Fibroblast of lung (primary cell): ENCODE data around the gene VANGL2. TPM values are rescaled to one million over a fixed set of nuclear protein-coding genes. Genes with fewer than 3 reads are reported as not detected.

Experiments used
- DNase-seq, 2 donors: peaks; one replicate each; pipeline versions ENCODE4 v3.0.0 to v3.0.0-alpha.2; 2010; ENCODE audit warnings: low read depth in 2 of 2
- H2AFZ ChIP-seq: 2 replicates; pipeline ENCODE4 v1.5.1; 2012; ENCODE audit warnings: low read length, control low read depth, inconsistent platforms
- H3K27ac ChIP-seq: 2 replicates; pipeline ENCODE4 v1.5.1; 2011; ENCODE audit warnings: low read length, control low read depth; ENCODE audit not compliant: insufficient read depth
- H3K27me3 ChIP-seq: 2 replicates; pipeline ENCODE4 v1.5.1; 2011; ENCODE audit warnings: mild to moderate bottlenecking, low read length; ENCODE audit not compliant: control insufficient read depth, insufficient read depth
- H3K36me3 ChIP-seq: 2 replicates; pipeline ENCODE4 v1.5.1; 2011; ENCODE audit warnings: low read length; ENCODE audit not compliant: control insufficient read depth, insufficient read depth
- H3K4me1 ChIP-seq: 2 replicates; pipeline ENCODE4 v1.5.1; 2011; ENCODE audit warnings: low read length; ENCODE audit not compliant: control insufficient read depth, insufficient read depth; ENCODE audit errors: extremely low read depth
- H3K4me2 ChIP-seq: 2 replicates; pipeline ENCODE4 v1.5.1; 2011; ENCODE audit warnings: low read length, control low read depth; ENCODE audit not compliant: insufficient read depth; ENCODE audit errors: extremely low read depth
- H3K4me3 ChIP-seq, 4 experiments: fragments of 200-600 bp in 1 of 4; sonication (generic) in 1 of 4; replicated peaks in 1 of 4; 2 replicates each; pipeline ENCODE4 v1.5.1; 2011 to 2016; ENCODE audit warnings: low read length in 4 of 4, low read depth in 3 of 4, mild to moderate bottlenecking in 3 of 4, control low read depth in 2 of 4, inconsistent platforms in 1 of 4, mixed read lengths in 1 of 4; ENCODE audit not compliant: insufficient read depth in 1 of 4; ENCODE audit errors: control extremely low read depth in 1 of 4
- H3K79me2 ChIP-seq: 2 replicates; pipeline ENCODE4 v1.5.1; 2012; ENCODE audit warnings: mild to moderate bottlenecking, low read length, inconsistent platforms; ENCODE audit not compliant: control insufficient read depth, insufficient read depth
- H3K9ac ChIP-seq: 2 replicates; pipeline ENCODE4 v1.5.1; 2011; ENCODE audit warnings: mild to moderate bottlenecking, low read length, control low read depth; ENCODE audit not compliant: insufficient read depth
- H3K9me3 ChIP-seq: 2 replicates; pipeline ENCODE4 v1.5.1; 2012; ENCODE audit warnings: low read depth, low read length; ENCODE audit not compliant: control insufficient read depth, insufficient read depth
- H4K20me1 ChIP-seq: 2 replicates; pipeline ENCODE4 v1.5.1; 2011; ENCODE audit warnings: low read length; ENCODE audit not compliant: control insufficient read depth, insufficient read depth; ENCODE audit errors: extremely low read depth
- EZH2 ChIP-seq: IDR thresholded peaks from 2 replicates; pipeline ENCODE4 v1.5.1; 2012; ENCODE audit warnings: low read length, control low read depth, mild to moderate bottlenecking; ENCODE audit errors: missing control alignments
- polyA plus RNA-seq, 2 donors: library from polyadenylated mRNA; depleted of rRNA in 1 of 2; stranded (reverse) in 1 of 2; unstranded in 1 of 2; fragments of >200 nt; gene quantifications; 2 replicates each; pipeline ENCODE4 v1.2.1, GENCODE V29; 2011 to 2012; ENCODE audit warnings: missing spikeins in 1 of 2
- total RNA-seq: library from RNA; depleted of rRNA; stranded (reverse); fragments of >200 nt; gene quantifications from 2 replicates; pipeline ENCODE4 v1.2.1, GENCODE V29; 2014
- TF ChIP-seq, protein P1 (sequence below), 2 donors: IDR thresholded peaks in 1 of 2; conservative IDR thresholded peaks in 1 of 2; 1 replicate in 1 of 2; 2 replicates in 1 of 2; pipeline ENCODE4 v1.5.1; 2011 to 2012; ENCODE audit warnings: low read length in 2 of 2, control low read depth in 1 of 2, inconsistent platforms in 1 of 2, low read depth in 1 of 2, mild to moderate bottlenecking in 1 of 2

Gene VANGL2
- total and polyA plus RNA-seq, 2 donors (not counting 1 experiment from before 2014, with no cell fraction given): 0.01 TPM; not detected in 1

DNA sequence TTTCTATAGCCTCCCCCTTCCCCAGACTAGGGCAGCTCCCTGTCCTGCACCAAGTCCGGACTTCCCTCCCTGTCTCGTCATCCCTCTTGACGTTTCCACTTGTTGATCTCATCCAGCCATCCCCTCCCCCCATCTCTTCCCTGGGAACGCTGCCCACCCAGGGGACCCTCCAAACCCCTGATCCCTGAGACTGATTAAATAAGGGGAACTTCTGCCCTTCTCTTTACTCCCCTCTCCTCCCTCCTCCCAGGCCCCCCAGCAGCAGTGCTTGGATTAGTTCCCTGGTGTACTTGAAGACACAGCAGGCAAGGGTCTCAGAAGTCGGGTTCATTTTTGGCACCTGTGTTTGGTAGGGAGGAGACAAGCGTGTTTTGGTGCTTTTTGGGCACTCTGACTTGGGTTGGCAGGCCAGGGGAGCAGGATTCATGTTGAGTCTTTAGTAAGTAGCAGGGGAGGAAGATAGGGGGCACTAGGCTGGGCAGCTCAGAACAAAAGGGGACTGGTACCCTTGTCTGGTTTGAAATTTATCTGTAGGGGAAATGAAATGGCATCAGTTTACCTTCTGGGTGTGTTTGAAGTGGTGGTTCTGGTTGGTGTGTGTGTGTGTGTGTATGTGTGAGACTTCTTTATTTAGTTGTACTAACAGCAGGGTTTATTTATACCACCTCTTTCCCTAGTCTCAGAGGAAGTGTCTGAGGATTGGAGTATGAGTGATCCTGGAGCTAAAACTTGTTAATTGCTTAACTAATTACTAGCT lies 11.1 kb downstream of the VANGL2 start:
- Histone ChIP-seq H3K4me1 (no peaks in the 10 kb centered on the region), H3K9me3 (no peaks in the 10 kb centered on the region), H3K27me3 (no peaks in the 10 kb centered on the region), H2AFZ (no peak overlapping the region), H3K4me3 (no peak overlapping the region), H3K9ac (no peak overlapping the region), H3K27ac (no peak overlapping the region), H3K36me3 (no peaks in the 10 kb centered on the region), H4K20me1 (no peaks in the 10 kb centered on the region), H3K4me2 (no peak overlapping the region), H3K79me2 (no peaks in the 10 kb centered on the region)
- no peak for TF ChIP-seq EZH2
- TF ChIP-seq, protein P1, sequence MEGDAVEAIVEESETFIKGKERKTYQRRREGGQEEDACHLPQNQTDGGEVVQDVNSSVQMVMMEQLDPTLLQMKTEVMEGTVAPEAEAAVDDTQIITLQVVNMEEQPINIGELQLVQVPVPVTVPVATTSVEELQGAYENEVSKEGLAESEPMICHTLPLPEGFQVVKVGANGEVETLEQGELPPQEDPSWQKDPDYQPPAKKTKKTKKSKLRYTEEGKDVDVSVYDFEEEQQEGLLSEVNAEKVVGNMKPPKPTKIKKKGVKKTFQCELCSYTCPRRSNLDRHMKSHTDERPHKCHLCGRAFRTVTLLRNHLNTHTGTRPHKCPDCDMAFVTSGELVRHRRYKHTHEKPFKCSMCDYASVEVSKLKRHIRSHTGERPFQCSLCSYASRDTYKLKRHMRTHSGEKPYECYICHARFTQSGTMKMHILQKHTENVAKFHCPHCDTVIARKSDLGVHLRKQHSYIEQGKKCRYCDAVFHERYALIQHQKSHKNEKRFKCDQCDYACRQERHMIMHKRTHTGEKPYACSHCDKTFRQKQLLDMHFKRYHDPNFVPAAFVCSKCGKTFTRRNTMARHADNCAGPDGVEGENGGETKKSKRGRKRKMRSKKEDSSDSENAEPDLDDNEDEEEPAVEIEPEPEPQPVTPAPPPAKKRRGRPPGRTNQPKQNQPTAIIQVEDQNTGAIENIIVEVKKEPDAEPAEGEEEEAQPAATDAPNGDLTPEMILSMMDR (conservative IDR thresholded peaks at IDR 0.05 in 1 of 2, IDR thresholded peaks at IDR 0.05 in 1 of 2; ENCODE audit: low read depth in 1 of 2, low read length in 2 of 2): no peak
- DNase-seq: no peak

DNA sequence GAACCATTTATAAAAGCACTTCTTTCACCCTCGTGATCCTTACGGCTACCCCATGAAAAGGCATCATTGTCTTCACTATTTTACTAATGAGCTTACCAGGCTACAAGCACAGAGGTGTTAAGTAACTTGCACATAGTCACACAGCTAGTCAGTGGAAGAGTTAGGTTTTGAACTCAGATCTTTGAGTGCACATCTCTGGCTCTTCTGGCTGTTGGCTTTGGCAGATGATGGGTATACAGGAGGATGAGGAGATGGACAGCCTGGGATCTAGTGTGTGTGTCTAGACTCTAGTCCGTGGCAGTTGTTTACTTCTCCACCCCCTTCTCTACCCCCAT lies 11.6 kb downstream of the VANGL2 start:
- H3K9ac ChIP-seq: no peak overlapping the region
- no peaks in the 10 kb centered on the region for H3K4me1 ChIP-seq
- no peak overlapping the region for H3K4me2 ChIP-seq
- no peaks in the 10 kb centered on the region for H3K9me3 ChIP-seq
- H3K79me2 ChIP-seq: no peaks in the 10 kb centered on the region
- no peaks in the 10 kb centered on the region for H4K20me1 ChIP-seq
- no peak overlapping the region for H3K4me3 ChIP-seq
- no peak overlapping the region for H3K27ac ChIP-seq
- no peaks in the 10 kb centered on the region for H3K36me3 ChIP-seq
- H3K27me3 ChIP-seq: no peaks in the 10 kb centered on the region
- TF ChIP-seq, protein P1 (conservative IDR thresholded peaks at IDR 0.05 in 1 of 2, IDR thresholded peaks at IDR 0.05 in 1 of 2; ENCODE audit: low read depth in 1 of 2, low read length in 2 of 2): no peak
- TF ChIP-seq EZH2: no peak
- H2AFZ ChIP-seq: no peak overlapping the region
- DNase-seq: no peak

DNA sequence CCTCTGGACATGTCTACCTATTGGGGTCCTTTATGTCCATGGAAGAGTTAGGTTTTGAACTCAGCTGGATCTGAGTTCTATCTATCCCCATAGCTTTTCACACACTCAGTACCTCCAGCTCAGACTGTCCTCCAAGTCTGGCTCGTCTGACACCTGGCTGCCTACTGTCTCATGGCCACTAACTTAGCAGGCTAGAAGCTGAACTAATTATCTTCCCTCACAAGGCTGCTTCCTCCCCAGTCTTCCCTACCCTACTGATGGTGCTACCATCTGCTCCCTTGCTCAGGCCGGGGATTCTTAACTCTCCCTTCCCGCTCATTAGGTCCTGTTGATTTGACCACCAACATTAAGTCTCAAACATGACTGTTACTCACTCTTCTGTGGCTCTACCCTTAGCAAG lies 13.4 kb downstream of the VANGL2 start:
- Histone ChIP-seq H3K9ac (no peak overlapping the region), H3K27ac (no peak overlapping the region), H4K20me1 (no peaks in the 10 kb centered on the region), H3K4me3 (no peak overlapping the region), H3K79me2 (no peaks in the 10 kb centered on the region), H3K4me1 (no peaks in the 10 kb centered on the region), H3K36me3 (no peaks in the 10 kb centered on the region), H2AFZ (no peak overlapping the region), H3K27me3 (no peaks in the 10 kb centered on the region), H3K4me2 (no peak overlapping the region), H3K9me3 (no peaks in the 10 kb centered on the region)
- no peak for TF ChIP-seq EZH2
- DNase-seq: no peak
